GM21390 (cell line): Measurements from ENCODE around the gene SLC25A22.
A peak's percentile ranks its signal among the peaks of the same experiment; 100 is the strongest.

Source experiments
- ATAC-seq: cut with Tn5 transposase; IDR thresholded peaks from one replicate; pipeline ENCODE4 v1.9.1; 2021; ENCODE audit not compliant: unreplicated experiment

SLC25A22 gene

GRCh38 chr11:761526-762108 is 36.5 kb downstream of the SLC25A22 start:
- ATAC-seq = no peak

DNA sequence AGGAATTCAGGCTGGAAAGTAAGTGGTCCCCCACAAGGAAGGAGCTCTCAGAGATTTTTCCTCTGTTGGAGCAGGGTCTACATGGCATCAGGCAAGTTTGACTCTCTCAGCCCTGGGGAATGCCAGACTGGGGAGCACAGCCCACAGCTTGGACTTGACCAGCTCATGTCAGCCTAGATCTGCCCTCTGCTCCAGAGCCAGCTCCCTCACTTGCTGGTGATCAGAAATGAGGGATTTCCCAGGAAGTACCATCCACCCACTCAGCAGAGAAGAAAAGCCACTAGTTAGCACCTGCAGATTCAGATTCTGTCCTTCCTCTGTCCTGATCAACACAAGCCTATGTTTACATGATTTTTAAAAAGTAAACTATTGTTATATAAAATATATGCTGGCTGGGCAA is 37.8 kb downstream of the SLC25A22 start:
- ATAC-seq = no peak

GRCh38 chr11:749731-750130 is 48.4 kb downstream of the SLC25A22 start:
- ATAC-seq = no peak

- peak; percentile 15 for ATAC-seq
Measured at GRCh38 chr11:748007-748359, 50.1 kb downstream of the SLC25A22 start.

DNA sequence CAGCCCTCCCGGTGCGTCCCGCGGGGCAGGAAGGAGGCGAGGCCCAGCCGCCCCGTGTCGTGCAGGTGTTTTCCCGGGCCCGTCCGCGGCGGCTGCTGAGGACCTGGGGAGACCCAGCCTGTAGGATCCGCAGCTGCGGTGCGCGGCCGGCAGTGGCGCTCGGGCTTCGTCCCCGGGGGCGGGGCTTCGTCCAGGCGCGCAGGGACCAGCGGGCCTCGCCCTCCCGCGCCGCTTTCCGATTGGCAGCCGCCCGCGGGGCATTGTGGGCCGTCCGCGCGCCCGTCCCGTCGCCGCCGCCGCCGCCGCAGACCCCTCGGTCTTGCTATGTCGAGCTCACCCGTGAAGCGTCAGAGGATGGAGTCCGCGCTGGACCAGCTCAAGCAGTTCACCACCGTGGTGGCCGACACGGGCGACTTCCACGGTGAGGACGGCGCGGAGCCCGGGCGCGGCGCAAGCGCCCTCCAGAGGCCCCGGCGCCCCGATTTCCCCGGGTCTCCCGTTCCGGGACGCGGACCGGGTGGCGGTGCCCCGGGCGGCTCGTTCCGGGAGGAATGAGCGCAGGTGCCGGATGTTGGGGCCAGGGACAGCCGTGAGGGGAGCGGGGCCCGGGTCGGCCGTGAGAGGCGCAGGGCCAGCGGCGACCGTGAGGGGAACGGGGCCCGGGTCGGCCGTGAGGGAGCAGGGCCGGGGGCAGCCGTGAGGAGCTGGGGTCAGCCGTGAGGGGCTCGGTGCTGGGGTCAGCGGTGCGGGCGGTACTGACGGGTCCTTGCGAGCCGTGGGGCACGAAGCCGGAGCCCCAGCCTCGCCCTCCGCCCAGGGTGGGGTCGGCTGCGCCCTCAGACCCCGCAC is 50.7 kb downstream of the SLC25A22 start, which contains the start of gene TALDO1:
TSS of gene TALDO1 (plus strand) at position 307 of the 849 bp plus-strand sequence. CDS start at position 325, 18 bp downstream.
- peak; percentile 87 for ATAC-seq

- peak; percentile 33 for ATAC-seq
Measured at GRCh38 chr11:746289-747157, 51.6 kb downstream of the SLC25A22 start.

- ATAC-seq = no peak
Measured at GRCh38 chr11:745428-745827, 52.7 kb downstream of the SLC25A22 start.

GRCh38 chr11:742571-743201 is 55.4 kb downstream of the SLC25A22 start:
- no peak for ATAC-seq

GRCh38 chr11:742156-742546 is 55.9 kb downstream of the SLC25A22 start:
- no peak for ATAC-seq
